Non-pigmented ciliary epithelial cell (primary cell): Measurements from ENCODE around the gene PLK5.
"Not testable (repeated sequence)": the region's sequence is repeated elsewhere in the genome, so short reads cannot be mapped to it uniquely, and the experiment has no call there.

Source experiments
- DNase-seq: peaks from one replicate; pipeline ENCODE4 v3.0.0-alpha.2; 2010; ENCODE audit warnings: low read depth

The PLK5 gene

GRCh38 chr19:1491114-1491848, 32.6 kb upstream of the PLK5 start, which contains the start of gene REEP6:
TSS of gene REEP6 (plus strand) at chr19:1491181. CDS start at chr19:1491270, 89 bp downstream.
- no peak for DNase-seq

- no peak for DNase-seq
Observed at GRCh38 chr19:1491849-1492170, 32.1 kb upstream of the PLK5 start.

GRCh38 chr19:1492474-1493006, 31.3 kb upstream of the PLK5 start:
- no peak for DNase-seq

- DNase-seq = no peak
Observed at GRCh38 chr19:1494115-1494815, 29.6 kb upstream of the PLK5 start.

- no peak for DNase-seq
Observed at GRCh38 chr19:1495051-1495798, 28.7 kb upstream of the PLK5 start.

GRCh38 chr19:1495799-1496713, 27.8 kb upstream of the PLK5 start:
- no peak for DNase-seq

- DNase-seq = no peak
Observed at GRCh38 chr19:1496714-1497577, 26.9 kb upstream of the PLK5 start.

- no peak for DNase-seq
Observed at GRCh38 chr19:1497578-1498235, 26.2 kb upstream of the PLK5 start.

GRCh38 chr19:1499231-1499630, 24.6 kb upstream of the PLK5 start:
- not testable (repeated sequence) for DNase-seq

- no peak for DNase-seq
Observed at GRCh38 chr19:1501200-1501595, 22.7 kb upstream of the PLK5 start.

- DNase-seq = no peak
Observed at GRCh38 chr19:1502433-1503088, 21.3 kb upstream of the PLK5 start.

- no peak for DNase-seq
Observed at GRCh38 chr19:1503089-1503924, 20.6 kb upstream of the PLK5 start.

GRCh38 chr19:1503925-1504773, 19.7 kb upstream of the PLK5 start:
- no peak for DNase-seq

- DNase-seq = no peak
Observed at GRCh38 chr19:1505012-1505411, 18.9 kb upstream of the PLK5 start.

- DNase-seq = no peak
Observed at GRCh38 chr19:1505991-1506881, 17.6 kb upstream of the PLK5 start.

- DNase-seq = no peak
Observed at GRCh38 chr19:1507192-1507660, 16.7 kb upstream of the PLK5 start.
